Neuronal stem cell (in vitro differentiated cells): ENCODE measurements around the gene TRPM2.

Experiments
- DNase-seq: peaks from one replicate; pipeline ENCODE4 v3.0.0-alpha.2; 2013; ENCODE audit warnings: low spot score
- H2AFZ ChIP-seq: one replicate; pipeline ENCODE4 v1.6.1; 2013; ENCODE audit warnings: mild to moderate bottlenecking, low read length, inconsistent platforms
- H2AK5ac ChIP-seq: 2 replicates; pipeline ENCODE4 v1.6.1; 2013; ENCODE audit warnings: low read depth, mild to moderate bottlenecking, inconsistent platforms, low read length, moderate library complexity, mixed read lengths
- H2BK120ac ChIP-seq: 2 replicates; pipeline ENCODE4 v1.6.1; 2013; ENCODE audit warnings: low read depth, mild to moderate bottlenecking, inconsistent platforms, low read length, moderate library complexity, mixed read lengths
- H2BK12ac ChIP-seq: one replicate; pipeline ENCODE4 v1.6.1; 2013; ENCODE audit warnings: low read length, inconsistent platforms
- H2BK15ac ChIP-seq: 2 replicates; pipeline ENCODE4 v1.6.1; 2013; ENCODE audit warnings: mild to moderate bottlenecking, low read length, inconsistent platforms, mixed read lengths
- H2BK5ac ChIP-seq: one replicate; pipeline ENCODE4 v1.6.1; 2013; ENCODE audit warnings: inconsistent platforms, mild to moderate bottlenecking, low read length, moderate library complexity
- H3K14ac ChIP-seq: one replicate; pipeline ENCODE4 v1.6.1; 2013; ENCODE audit warnings: low read length, inconsistent platforms
- H3K18ac ChIP-seq: 2 replicates; pipeline ENCODE4 v1.6.1; 2013; ENCODE audit warnings: low read length, inconsistent platforms
- H3K23ac ChIP-seq: 2 replicates; pipeline ENCODE4 v1.6.1; 2013; ENCODE audit warnings: low read depth, mild to moderate bottlenecking, mixed read lengths, low read length, inconsistent platforms; ENCODE audit not compliant: poor library complexity
- H3K27ac ChIP-seq: replicated peaks from 3 replicates; pipeline ENCODE4 v1.5.1; 2013; ENCODE audit warnings: low read length, inconsistent platforms
- H3K27me3 ChIP-seq, 3 experiments: 2 replicates each; pipeline ENCODE4 v1.6.1; 2013; ENCODE audit warnings: low read length in 3 of 3, mild to moderate bottlenecking in 2 of 3, inconsistent platforms in 1 of 3, low read depth in 1 of 3, mixed read lengths in 1 of 3, moderate library complexity in 1 of 3; ENCODE audit not compliant: control insufficient read depth in 3 of 3, insufficient read depth in 3 of 3
- H3K36me3 ChIP-seq, 2 donors: replicated peaks in 1 of 2; 2 replicates each; pipeline ENCODE4 v1.6.1; 2013; ENCODE audit warnings: low read length in 2 of 2; ENCODE audit not compliant: control insufficient read depth in 2 of 2, insufficient read depth in 2 of 2
- H3K4ac ChIP-seq: 2 replicates; pipeline ENCODE4 v1.6.1; 2013; ENCODE audit warnings: inconsistent platforms, mild to moderate bottlenecking, low read length, moderate library complexity
- H3K4me1 ChIP-seq, 2 donors: 1 replicate in 1 of 2; 2 replicates in 1 of 2; pipeline ENCODE4 v1.6.1; 2013; ENCODE audit warnings: low read length in 2 of 2, low read depth in 1 of 2; ENCODE audit not compliant: control insufficient read depth in 2 of 2, insufficient read depth in 1 of 2
- H3K4me2 ChIP-seq: one replicate; pipeline ENCODE4 v1.6.1; 2013; ENCODE audit warnings: mild to moderate bottlenecking, low read length, inconsistent platforms; ENCODE audit not compliant: insufficient read depth, poor library complexity, severe bottlenecking
- H3K4me3 ChIP-seq, 2 donors: 2 replicates each; pipeline ENCODE4 v1.5.1; 2013; ENCODE audit warnings: low read length in 2 of 2, mild to moderate bottlenecking in 2 of 2, inconsistent platforms in 1 of 2, moderate library complexity in 1 of 2
- H3K79me1 ChIP-seq: one replicate; pipeline ENCODE4 v1.6.1; 2013; ENCODE audit warnings: low read depth, mild to moderate bottlenecking, inconsistent platforms, low read length, moderate library complexity
- H3K9ac ChIP-seq: one replicate; pipeline ENCODE4 v1.6.1; 2013; ENCODE audit warnings: mild to moderate bottlenecking, low read depth, low read length, inconsistent platforms; ENCODE audit not compliant: poor library complexity
- H3K9me3 ChIP-seq, 2 donors: replicated peaks in 1 of 2; 2 replicates each; pipeline versions ENCODE3 to v1.6.1; 2013; ENCODE audit warnings: low read length in 2 of 2, mild to moderate bottlenecking in 2 of 2, inconsistent platforms in 1 of 2, low read depth in 1 of 2, mixed read lengths in 1 of 2, moderate library complexity in 1 of 2; ENCODE audit not compliant: control insufficient read depth in 2 of 2, insufficient read depth in 1 of 2
- H4K8ac ChIP-seq: one replicate; pipeline ENCODE4 v1.6.1; 2013; ENCODE audit warnings: low read depth, mild to moderate bottlenecking, inconsistent platforms, low read length, moderate library complexity
- H4K91ac ChIP-seq: one replicate; pipeline ENCODE4 v1.6.1; 2013; ENCODE audit warnings: low read length, low read depth, mild to moderate bottlenecking, inconsistent platforms; ENCODE audit not compliant: poor library complexity
- WGBS, 2 donors: extraction: QIAGEN DNeasy Blood & Tissue Kit; methylation state at CpG; one replicate each; pipeline ENCODE4 v1.1.7; 2013; ENCODE audit warnings: missing lambda C conversion rate in 2 of 2, mixed read lengths in 1 of 2; ENCODE audit not compliant: insufficient read length in 2 of 2, insufficient replicate concordance in 1 of 2; ENCODE audit errors: extremely low coverage in 2 of 2; 5-methylcytosine and 5-hydroxymethylcytosine counted together

TRPM2 gene

DNA sequence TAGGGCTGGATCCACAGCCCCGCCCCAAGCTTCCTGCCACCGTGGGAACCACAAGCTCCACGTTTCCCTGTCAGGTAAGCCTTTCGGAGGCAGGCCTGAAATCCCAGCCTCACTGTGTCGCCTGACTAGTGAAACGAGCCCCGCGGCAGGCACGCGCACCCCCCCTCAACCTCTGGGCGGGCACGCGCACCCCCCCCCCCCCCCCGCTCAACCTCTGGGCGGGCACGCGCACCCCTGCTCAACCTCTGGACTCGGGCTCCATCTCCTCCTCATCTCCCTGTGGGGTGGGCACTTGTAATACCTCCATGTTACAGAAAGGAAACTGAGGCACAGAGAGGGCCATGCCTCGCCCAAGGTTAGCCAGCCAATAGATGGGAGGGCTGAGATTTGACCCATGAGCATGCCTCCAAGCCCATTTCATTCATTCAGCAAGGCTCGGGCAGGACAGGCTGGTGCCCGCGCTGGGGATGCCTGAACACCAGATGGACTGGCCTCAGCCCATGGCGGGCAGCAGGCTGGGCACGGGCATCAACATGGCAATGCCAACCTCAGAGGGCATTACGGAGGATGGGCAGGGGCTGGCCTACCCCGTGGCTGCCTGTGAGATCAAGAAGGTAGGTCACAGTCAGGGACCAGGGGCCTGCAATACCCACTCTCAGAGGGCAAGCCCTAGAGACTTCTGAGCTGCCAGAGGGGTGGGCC lies 18.9 kb upstream of the TRPM2 start:
- Histone ChIP-seq H3K4me3 (no peak overlapping the region), H3K9me3 (no peaks in the 10 kb centered on the region), H2AK5ac (no peak overlapping the region), H3K27ac (no peak overlapping the region), H3K36me3 (peaks cover 10 to 11% of the 10 kb centered on the region in 2 donors), H2BK120ac (peak overlapping the region; percentile 61), H3K4ac (no peak overlapping the region), H2AFZ (no peak overlapping the region), H3K23ac (peak overlapping the region; percentile 22), H4K8ac (no peak overlapping the region), H3K18ac (no peak overlapping the region), H3K4me1 (peaks cover 3 to 7% of the 10 kb centered on the region in 2 donors), H4K91ac (no peak overlapping the region), H2BK12ac (peak overlapping the region; percentile 58), H3K79me1 (peaks cover 9% of the 10 kb centered on the region), H3K27me3 (peaks cover 0 to 2% (median 0%) of the 10 kb centered on the region in 3 experiments), H3K9ac (peak overlapping the region; percentile 44), H2BK5ac (peak overlapping the region; percentile 39), H2BK15ac (no peak overlapping the region), H3K4me2 (no peak overlapping the region), H3K14ac (peak overlapping the region; percentile 82)
- no CpG with 5 or more reads among the region's 26 CpGs for WGBS, 2 donors
- no peak for DNase-seq

DNA sequence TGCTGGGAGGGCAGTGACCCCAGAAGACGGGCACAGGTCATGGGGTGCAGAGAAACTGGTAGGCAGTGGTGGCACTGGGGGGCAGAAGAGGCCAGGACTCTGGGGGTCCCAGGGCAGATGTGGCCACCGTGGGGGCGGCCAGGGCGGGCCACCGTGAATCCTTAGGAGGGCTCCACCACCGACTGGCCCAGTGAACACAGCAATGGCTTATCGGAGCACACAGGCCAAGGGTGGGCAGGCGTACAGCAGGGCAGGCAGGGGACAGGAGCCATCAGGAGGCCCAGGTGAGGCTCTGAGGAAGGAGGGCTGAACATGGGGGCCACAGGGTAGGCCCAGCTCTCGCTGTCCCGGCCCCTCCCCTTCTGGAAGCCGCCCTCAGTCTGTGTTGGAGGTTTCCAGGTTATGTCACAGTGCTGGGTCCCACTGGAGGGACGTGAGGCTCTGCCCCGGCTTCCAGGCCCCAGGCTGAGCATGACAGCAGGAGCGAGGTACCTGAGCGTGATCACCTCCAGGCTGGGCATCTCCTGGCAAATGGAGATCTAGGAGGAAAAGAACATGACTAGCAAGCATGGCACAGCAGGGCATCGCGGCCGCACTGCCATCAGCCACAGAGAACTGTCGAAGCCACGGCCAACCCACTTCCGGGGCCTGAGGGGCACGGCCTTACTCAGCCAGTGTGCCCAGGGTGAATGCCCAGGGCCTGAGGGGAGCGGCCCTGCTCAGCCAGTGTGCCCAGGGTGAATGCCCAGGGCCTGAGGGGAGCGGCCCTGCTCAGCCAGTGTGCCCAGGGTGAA lies 18.0 kb upstream of the TRPM2 start:
- Histone ChIP-seq H3K79me1 (peaks cover 5% of the 10 kb centered on the region), H3K14ac (no peak overlapping the region), H4K91ac (no peak overlapping the region), H3K9me3 (no peaks in the 10 kb centered on the region), H2BK15ac (no peak overlapping the region), H3K27me3 (peaks cover 0 to 2% (median 0%) of the 10 kb centered on the region in 3 experiments), H3K4me1 (peaks cover 5 to 7% of the 10 kb centered on the region in 2 donors), H2BK120ac (no peak overlapping the region), H2BK12ac (no peak overlapping the region), H3K4me2 (no peak overlapping the region), H3K36me3 (peaks cover 10 to 11% of the 10 kb centered on the region in 2 donors), H3K18ac (no peak overlapping the region), H2AFZ (no peak overlapping the region), H3K4me3 (no peak overlapping the region), H3K9ac (no peak overlapping the region), H3K23ac (no peak overlapping the region), H2AK5ac (no peak overlapping the region), H2BK5ac (peak overlapping the region; percentile 39), H3K27ac (no peak overlapping the region), H4K8ac (no peak overlapping the region), H3K4ac (no peak overlapping the region)
- WGBS, 2 donors: no CpG with 5 or more reads among the region's 24 CpGs
- no peak for DNase-seq

DNA sequence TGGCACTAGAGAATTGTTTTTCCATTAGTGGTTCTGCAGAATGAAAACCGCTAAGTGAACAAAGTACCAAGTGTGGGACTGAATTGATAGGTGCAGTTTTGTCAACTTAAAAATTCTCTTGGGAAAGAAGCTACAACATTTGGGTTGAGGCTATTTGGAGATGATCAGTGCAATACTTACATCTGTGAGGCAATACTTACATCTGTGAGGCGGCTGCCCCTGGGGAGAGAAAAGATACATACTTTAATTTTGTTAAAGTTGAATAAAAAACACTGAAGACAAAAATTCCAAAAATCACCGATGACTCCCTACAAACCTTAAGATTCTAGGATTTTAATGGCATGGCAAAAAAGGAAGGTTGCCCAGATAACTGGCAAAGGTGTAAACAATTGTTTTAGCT lies 16.0 kb upstream of the TRPM2 start:
- H3K9ac ChIP-seq: no peak overlapping the region
- no peak overlapping the region for H3K27ac ChIP-seq
- no peak overlapping the region for H3K4ac ChIP-seq
- peaks cover 4% of the 10 kb centered on the region for H3K79me1 ChIP-seq
- peaks cover 9 to 10% of the 10 kb centered on the region in 2 donors for H3K36me3 ChIP-seq
- H3K23ac ChIP-seq: no peak overlapping the region
- no peak overlapping the region for H3K14ac ChIP-seq
- H2BK5ac ChIP-seq: no peak overlapping the region
- peaks cover 0 to 2% (median 0%) of the 10 kb centered on the region in 3 experiments for H3K27me3 ChIP-seq
- no peak overlapping the region for H2AK5ac ChIP-seq
- H4K8ac ChIP-seq: no peak overlapping the region
- DNase-seq: no peak
- H2BK15ac ChIP-seq: no peak overlapping the region
- no peak overlapping the region for H4K91ac ChIP-seq
- H2AFZ ChIP-seq: no peak overlapping the region
- H3K4me3 ChIP-seq: no peak overlapping the region
- no peaks in the 10 kb centered on the region for H3K9me3 ChIP-seq
- H3K4me1 ChIP-seq: peaks cover 5 to 7% of the 10 kb centered on the region in 2 donors
- no CpG with 5 or more reads among the region's 3 CpGs for WGBS, 2 donors
- H3K4me2 ChIP-seq: no peak overlapping the region
- H3K18ac ChIP-seq: no peak overlapping the region
- no peak overlapping the region for H2BK120ac ChIP-seq
- no peak overlapping the region for H2BK12ac ChIP-seq
